HG02571 (cell line): Measurements from ENCODE around the gene SLC22A23.

Experiments
- ATAC-seq: cut with Tn5 transposase; IDR thresholded peaks from one replicate; pipeline ENCODE4 v1.9.1; 2021; ENCODE audit warnings: mild to moderate bottlenecking, moderate library complexity; ENCODE audit not compliant: unreplicated experiment

Gene SLC22A23

DNA sequence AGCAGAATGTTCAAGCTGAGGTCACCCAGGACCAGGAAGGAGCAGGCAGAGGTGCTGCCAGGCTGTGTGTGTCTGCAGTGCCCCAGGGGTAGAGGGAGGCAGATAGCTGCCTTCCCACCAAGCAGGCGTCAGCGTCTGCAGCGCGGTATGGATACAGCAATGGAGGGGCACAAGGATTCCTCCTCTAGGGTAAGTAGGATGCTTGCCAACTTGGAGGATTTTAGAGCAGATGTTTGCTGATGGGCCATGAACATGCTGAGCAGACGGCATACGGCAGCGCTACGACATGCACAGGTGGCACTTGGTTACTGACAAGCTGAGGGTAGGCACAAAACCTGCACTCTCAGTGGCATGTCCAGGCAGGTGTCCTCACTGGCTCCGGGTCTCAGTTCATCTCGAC lies 150.0 kb downstream of the SLC22A23 start:
- ATAC-seq, result no peak

DNA sequence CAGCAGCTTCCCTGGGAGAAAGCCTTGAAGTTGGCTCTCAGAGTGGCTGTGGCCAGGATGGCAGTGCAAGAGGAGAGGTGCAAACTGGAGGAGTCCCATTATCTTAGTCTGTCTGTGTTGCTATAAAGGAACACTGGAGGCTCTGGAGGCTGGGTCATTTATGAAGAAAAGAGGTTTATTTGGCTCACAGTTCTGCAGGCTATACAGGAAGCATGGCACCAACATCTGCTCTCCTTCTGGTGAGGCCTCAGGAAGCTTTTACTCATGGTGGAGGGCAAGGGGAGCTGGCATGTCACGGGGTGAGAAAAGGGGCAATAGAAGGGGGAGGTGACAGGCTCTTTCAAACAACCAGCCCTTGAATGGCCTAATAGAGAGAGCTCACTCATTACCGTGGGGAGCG lies 151.0 kb downstream of the SLC22A23 start:
- ATAC-seq, result no peak

GRCh38 chr6:3305216-3305565 lies 151.7 kb downstream of the SLC22A23 start:
- ATAC-seq, result no peak

DNA sequence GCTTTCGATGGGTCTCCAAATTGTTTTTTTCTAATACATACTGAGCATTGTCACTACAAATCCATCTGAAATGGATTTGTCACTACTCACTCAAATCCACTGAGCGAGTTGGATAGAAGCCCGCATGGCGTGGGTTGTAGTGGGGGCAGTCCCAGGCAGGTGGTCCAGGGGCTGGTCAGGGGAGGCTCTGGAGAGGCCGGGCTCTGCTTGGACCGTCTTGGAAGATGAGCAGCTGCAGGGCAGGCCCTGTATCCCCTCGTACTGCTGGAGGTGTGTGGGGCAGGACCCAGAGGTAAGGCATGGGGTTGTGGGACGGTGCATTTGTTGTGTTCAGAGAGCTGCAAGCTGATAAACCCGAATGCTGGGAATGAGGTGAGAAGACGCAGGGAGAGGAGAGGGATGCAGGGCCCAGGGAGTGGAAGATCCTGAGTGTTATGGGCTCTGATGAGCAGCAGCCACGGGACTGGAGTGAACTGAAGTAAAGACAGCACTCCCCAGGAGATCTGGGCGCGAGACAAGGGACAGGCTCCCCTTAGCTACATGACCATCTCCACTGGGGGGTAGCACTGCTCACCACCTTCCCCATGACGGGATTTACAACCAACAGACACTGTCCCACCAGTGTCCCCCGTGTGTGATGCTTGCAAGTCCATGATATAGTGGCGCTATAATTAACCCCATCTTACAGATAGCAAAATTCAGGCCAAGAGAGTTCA lies 152.2 kb downstream of the SLC22A23 start:
- ATAC-seq, result no peak

DNA sequence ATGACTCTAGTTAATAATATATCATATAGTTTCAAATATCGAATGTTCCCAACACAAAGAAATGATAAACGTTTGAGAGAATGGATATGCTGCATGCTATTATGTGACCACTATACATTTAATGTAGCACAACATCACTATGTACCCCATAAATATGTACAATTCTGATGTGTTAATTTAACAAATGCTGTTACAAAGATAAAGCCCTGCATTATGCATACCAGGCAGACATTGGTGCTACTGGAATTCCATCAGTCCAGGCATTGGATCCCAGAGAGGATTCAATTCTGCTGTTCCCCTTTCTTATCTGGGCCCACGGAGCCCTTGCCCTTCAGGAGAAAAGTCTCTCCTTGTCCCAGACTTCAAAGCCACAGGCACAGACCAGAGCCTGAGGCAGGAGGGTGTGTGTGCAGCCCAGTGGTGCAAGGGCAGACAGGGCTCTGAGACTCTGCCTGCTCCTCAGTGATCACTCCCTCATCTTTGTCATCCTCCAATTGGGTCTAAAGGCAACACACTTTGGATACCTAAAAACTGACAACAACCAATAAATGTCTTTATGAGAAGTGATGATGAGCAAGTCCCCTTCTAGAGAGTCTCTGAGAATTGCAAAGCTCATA lies 152.9 kb downstream of the SLC22A23 start:
- ATAC-seq, result no peak

GRCh38 chr6:3301506-3301905 lies 155.3 kb downstream of the SLC22A23 start:
- no peak for ATAC-seq

GRCh38 chr6:3299221-3299620 lies 157.6 kb downstream of the SLC22A23 start:
- no peak for ATAC-seq

DNA sequence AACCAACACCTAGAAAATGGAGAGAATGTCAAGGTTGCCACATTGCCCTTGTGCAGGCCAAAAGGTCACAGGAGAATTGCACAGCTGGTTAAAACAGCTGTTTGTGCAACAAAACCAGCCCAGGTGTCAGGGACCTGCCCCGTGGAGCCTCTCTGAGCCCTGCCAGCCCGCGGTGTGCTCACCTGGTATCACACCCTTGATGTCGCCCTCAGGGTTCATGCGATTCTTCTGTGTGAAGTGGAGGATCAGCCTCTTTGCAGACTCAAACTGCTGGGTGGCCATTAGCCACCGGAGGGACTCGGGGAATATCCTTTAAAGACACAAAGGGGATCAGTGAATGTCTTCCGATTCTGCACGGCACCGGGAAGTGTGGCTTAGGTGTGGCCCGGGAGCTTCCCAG lies 158.9 kb downstream of the SLC22A23 start:
- ATAC-seq, result no peak

DNA sequence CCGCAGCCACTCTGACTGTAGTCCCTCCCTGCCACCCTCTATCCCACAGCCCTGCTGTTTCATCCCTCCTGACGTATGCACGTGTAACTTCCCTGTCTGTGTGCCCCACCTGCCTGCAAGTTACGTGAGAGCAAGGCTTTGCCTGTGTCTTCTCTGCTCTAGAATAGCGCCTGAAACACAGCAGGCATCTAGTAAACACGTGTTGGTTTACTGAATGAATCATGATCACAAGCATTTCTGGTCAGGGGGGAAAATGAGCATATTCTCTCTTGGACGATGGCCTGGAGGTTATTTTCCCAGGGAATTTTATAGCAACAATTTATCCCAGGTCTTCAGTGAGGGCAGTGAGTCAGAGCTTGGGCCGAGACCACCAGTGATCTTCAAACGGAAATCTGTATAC lies 159.8 kb downstream of the SLC22A23 start:
- no peak for ATAC-seq

GRCh38 chr6:3296537-3296936 lies 160.3 kb downstream of the SLC22A23 start:
- ATAC-seq, result no peak

- ATAC-seq, result no peak
Measured at GRCh38 chr6:3296078-3296477, 160.8 kb downstream of the SLC22A23 start.

DNA sequence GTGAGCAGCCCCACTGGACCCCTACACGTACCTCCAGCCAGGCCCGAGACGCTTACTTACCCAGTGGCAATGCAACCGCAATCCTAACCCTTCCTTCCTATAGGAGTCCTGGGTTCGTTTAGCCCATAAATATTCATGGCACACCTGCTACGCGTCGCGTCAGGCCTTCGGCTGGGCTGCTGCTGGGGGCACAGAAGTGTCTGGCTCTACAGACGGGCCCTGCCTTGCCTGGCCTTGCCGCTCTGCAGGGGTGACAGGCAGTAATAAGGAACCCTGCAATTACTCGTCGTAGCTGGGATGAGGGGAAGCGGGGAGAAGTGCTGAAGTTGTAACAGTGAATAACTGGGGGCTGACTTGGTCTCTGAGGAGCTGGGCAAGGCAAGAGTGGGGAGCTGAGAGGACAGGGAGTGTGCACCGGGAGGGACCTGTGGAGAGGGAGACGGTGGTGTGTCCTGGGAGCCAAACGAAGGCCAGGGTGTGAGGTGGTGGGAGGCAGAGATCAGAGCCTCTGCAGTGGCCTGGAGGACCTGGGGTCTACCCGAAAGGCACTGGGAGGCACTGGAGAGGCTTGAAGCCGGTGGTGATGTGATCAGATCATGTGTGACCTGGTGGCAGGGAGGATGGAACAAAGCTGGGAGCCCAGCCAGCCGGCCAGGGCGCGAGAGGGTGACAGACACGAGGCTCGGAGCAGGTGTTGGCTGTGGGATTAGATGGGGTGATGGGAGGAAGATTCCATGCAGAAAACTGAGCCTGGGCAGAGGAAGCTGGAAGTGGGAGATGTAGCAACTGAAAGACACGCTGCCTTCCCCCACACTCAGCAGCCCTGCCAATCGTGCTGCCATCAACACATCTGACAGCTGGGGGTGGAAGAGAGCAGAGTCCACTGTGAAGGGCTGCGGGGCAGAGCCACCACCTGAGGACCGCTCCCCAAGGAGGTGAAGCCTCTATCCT lies 161.7 kb downstream of the SLC22A23 start:
- ATAC-seq, result no peak

GRCh38 chr6:3294396-3294795 lies 162.5 kb downstream of the SLC22A23 start:
- ATAC-seq, result no peak

DNA sequence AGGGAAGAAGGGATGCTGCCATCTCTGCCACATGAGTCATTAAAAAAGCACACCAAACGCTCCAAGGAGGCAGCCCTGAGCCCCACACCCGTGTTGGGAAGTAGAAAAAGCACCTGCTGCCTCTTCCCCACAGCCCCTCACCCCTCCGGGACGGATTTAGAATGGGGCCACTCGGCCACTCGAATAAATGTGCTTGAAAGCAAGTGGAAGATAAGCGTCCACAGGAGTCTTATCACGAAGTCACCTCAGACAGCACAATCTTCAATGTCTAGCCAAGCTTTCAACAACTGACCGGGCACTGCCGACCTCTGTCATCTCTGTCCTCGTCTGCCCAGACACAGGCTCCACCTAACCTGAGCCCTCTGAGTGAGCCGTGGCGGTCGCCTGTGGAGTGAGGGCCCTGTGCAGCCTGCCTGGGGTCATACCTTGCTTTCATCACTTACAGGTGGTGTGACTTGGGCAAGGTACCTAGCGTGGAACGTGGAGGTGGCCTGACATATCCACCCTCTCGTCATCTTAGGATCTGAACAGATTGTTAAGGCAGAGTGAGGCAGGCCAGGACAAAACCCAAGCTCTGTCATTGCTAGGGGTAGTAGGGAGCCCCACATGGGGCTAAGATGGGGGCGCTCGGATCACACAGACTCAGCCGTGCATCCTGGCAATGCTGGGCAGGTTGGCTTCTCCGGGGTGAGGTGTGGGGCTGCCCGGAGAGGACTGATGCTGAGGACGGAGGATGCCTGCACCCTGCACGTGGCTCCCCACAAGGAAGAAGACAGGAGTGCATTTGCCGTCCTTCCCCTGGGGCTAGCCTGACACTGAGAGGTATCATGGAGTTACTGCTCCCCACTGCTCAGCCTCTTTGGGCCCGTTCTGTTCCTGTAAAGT lies 163.3 kb downstream of the SLC22A23 start:
- ATAC-seq, result no peak

GRCh38 chr6:3292431-3293197 lies 164.2 kb downstream of the SLC22A23 start:
- no peak for ATAC-seq

GRCh38 chr6:3291987-3292386 lies 164.9 kb downstream of the SLC22A23 start:
- ATAC-seq, result no peak

DNA sequence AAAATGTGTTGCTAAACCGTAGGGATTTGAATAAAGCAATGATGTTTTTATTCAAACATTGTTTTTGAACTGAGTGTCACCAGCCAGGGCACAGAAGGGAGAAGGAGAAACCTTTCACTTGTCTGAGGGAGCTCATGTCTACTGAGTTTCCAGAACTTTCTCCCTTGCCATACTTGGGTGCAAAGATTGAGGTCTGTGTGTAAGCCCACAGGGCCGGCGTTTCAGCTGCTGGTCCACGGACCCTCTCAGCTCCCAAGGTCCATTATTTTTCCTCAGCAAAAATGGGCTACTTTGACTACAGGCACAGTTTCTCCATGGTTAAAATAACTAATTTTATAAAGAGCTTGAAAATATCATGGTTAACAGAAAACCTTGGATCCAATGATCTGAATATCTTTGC lies 165.5 kb downstream of the SLC22A23 start:
- no peak for ATAC-seq

- ATAC-seq, result no peak
Measured at GRCh38 chr6:3290931-3291211, 166.0 kb downstream of the SLC22A23 start.

- no peak for ATAC-seq
Measured at GRCh38 chr6:3290149-3290930, 166.5 kb downstream of the SLC22A23 start.

- ATAC-seq, result no peak
Measured at GRCh38 chr6:3289664-3290055, 167.2 kb downstream of the SLC22A23 start.
